Lower lobe of right lung (tissue), 2 donors: ENCODE data around the gene SPATA6L. TPM values are rescaled to one million over a fixed set of nuclear protein-coding genes. Genes with fewer than 3 reads are reported as not detected.

Experiments used
- ATAC-seq, 2 donors: fragments of 200-7000 bp; cut with Tn5 transposase; one replicate each; pipeline ENCODE4 v1.9.1; 2020 to 2022; ENCODE audit warnings: mild to moderate bottlenecking in 2 of 2, moderate library complexity in 2 of 2
- DNase-seq: peaks from one replicate; pipeline ENCODE4 v3.0.0-alpha.2; 2020
- H3K27ac ChIP-seq: fragments of 200-600 bp; one replicate; pipeline ENCODE4 v1.8.0; 2022
- H3K27me3 ChIP-seq: fragments of 200-600 bp; one replicate; pipeline ENCODE4 v1.8.0; 2022; ENCODE audit warnings: low read depth
- H3K36me3 ChIP-seq: fragments of 200-600 bp; one replicate; pipeline ENCODE4 v1.8.0; 2022; ENCODE audit warnings: mild to moderate bottlenecking
- H3K4me1 ChIP-seq: fragments of 200-600 bp; one replicate; pipeline ENCODE4 v1.8.0; 2022
- H3K4me3 ChIP-seq: fragments of 200-600 bp; one replicate; pipeline ENCODE4 v1.8.0; 2022; ENCODE audit warnings: mild to moderate bottlenecking
- H3K9me3 ChIP-seq: fragments of 200-600 bp; one replicate; pipeline ENCODE4 v1.8.0; 2022
- CTCF ChIP-seq: fragments of 200-600 bp; IDR thresholded peaks from one replicate; pipeline ENCODE4 v1.8.0; 2022; ENCODE audit warnings: antibody characterized with exemption, mild to moderate bottlenecking
- intact Hi-C: fragments of 100-400 bp; cut with DNase I; formaldehyde crosslinking; loops from one replicate; pipeline ENCODE4 v1.11.0; 2022
- total RNA-seq: library from RNA; stranded (reverse); fragmentation: NEBNext Ultra II Directional; extraction: Animal tissue kit (Norgen Biotek cat#: 25700); gene quantifications from one replicate; pipeline ENCODE4 v1.2.1, GENCODE V29; 2021
- donor health status: DM: no; HTN: yes; CAD: no; lungs with severe emphysema.

The SPATA6L gene
- total RNA-seq, 1 donor from 2014 or later: 16.3 TPM

DNA sequence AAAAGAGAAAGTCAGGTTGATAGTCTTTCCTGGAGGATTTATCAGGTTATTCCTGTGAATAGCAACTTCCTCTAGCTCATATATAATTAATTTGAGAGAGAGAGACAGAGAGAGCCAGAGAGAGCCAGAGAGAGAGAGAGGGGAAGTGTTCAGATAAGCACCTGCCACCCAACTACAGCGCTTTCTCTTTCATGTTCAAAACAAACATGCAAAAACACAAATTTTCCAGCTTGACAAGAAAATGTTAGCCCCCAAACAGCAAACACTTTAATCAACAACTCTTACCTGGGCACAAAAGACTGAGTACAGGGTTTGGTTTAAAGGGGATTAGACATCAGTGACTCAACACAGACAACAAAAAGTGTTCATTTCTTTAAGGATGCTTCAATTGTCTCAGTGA is 65.9 kb downstream of the SPATA6L start:
- intact Hi-C loops: no loop called here
- ATAC-seq (no peak), DNase-seq (no peak)
- H3K27me3 ChIP-seq: no peaks in the 10 kb centered on the region
- TF ChIP-seq CTCF: no peak
- peaks cover 14% of the 10 kb centered on the region for H3K36me3 ChIP-seq
- H3K9me3 ChIP-seq: no peaks in the 10 kb centered on the region
- no peak overlapping the region for H3K4me3 ChIP-seq
- no peak overlapping the region for H3K27ac ChIP-seq
- H3K4me1 ChIP-seq: no peaks in the 10 kb centered on the region

DNA sequence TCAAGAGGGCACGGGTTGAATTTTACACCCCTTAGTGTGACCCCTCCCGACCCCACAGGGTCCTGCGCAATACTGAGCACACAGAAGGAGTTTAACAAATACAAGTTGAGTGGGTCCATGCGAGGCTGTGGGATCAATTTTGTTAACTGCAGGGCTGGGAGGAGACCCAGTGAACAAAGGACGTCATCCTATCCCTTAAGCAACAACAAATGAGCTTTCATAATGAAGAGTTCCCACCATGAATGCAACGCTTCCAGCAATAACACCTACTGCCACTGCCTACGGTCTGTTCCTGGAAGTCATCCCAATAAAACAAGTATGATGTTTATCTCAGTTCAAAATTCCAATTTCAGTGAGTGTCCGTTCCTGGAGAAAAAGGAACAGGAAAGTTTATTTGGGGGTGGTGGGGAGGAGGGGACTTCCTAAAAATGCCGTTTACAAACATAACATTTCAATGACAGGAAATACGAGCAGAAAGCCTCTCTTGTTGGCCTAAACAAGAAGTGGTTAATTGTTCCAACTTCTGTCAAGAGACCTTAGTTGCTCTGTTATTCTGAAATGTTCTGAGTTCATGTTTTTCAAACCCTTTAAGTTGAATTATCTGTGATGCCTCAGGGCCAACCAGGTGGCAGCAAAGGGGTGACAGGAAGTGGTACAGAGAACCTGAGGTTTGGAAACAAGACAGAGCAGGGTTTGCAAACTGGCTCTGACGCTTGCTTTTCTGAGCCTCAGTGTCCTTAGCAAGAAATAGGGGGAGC is 69.9 kb downstream of the SPATA6L start:
- ATAC-seq (peak in 1 of 2 donors; percentile 22), DNase-seq (no peak)
- TF ChIP-seq CTCF: no peak
- Histone ChIP-seq H3K36me3 (no peaks in the 10 kb centered on the region), H3K9me3 (no peaks in the 10 kb centered on the region), H3K27ac (peak overlapping the region; percentile 28), H3K4me1 (peaks cover 5% of the 10 kb centered on the region), H3K27me3 (no peaks in the 10 kb centered on the region), H3K4me3 (no peak overlapping the region)
- intact Hi-C loops: no loop called here

DNA sequence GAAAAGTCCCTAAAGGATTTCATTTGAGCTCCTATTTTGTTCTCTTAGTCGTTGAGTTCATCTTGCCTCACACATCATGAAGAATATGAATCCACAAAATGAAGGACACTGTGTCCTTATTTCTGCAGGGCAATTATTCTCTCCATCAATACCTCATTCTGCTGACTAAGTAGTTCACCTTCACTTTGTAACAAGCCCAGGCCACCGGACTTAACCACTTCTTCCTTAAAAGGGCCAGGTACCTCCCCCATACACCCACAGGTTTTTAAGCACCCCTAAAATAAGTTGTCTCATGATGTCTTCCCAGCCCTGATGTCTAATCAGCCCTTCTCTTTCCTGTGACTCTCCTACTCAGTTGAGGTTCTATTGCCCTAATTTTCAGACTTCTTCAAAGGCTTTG is 71.3 kb downstream of the SPATA6L start:
- intact Hi-C loops: no loop called here
- TF ChIP-seq CTCF: no peak
- Histone ChIP-seq H3K27me3 (no peaks in the 10 kb centered on the region), H3K9me3 (no peaks in the 10 kb centered on the region), H3K4me1 (peaks cover 14% of the 10 kb centered on the region), H3K36me3 (no peaks in the 10 kb centered on the region), H3K4me3 (no peak overlapping the region), H3K27ac (no peak overlapping the region)
- DNase-seq: no peak
- ATAC-seq: no peak

DNA sequence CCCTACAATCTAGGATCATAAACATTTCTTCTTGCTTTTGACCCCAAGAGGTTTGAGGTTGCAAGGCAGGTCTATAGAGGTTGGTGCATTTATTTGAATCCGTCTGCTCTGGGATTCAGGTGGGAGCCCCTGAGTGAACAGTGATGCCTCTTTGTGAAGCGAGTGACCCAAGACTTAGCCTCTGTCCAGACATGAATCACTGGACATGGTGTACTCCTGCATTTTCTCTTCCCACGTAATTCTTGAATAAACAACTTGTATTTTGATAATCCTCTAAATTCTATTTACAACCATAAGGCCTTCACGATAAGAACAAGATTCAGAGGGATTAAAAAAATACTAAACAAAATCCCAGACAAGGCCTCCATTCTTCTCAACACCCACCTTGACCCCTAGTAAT is 71.7 kb downstream of the SPATA6L start:
- TF ChIP-seq CTCF: no peak
- Histone ChIP-seq H3K9me3 (no peaks in the 10 kb centered on the region), H3K36me3 (no peaks in the 10 kb centered on the region), H3K27ac (no peak overlapping the region), H3K4me3 (no peak overlapping the region), H3K4me1 (peaks cover 14% of the 10 kb centered on the region), H3K27me3 (no peaks in the 10 kb centered on the region)
- DNase-seq (no peak), ATAC-seq (no peak)
- intact Hi-C loops: no loop called here

DNA sequence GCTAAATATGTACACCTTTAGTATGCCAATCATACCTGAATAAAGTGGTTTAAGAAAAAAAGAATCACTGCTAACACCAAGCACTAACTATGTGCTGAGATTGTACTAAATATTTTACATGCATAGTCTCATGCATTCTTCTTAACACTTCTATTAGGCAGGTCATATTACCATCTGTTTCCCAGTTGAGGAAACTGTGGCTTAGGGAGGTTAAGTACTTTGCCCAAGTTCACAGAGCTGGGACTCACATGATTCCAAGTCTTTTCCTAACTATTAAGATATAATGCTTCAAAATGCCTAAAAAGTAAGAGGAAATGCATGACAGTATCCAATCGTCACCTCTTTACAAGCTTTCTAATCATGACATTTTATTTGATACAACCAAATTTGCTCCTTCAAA is 73.4 kb downstream of the SPATA6L start:
- intact Hi-C loops: no loop called here
- no peak for ATAC-seq
- Histone ChIP-seq H3K27me3 (no peaks in the 10 kb centered on the region), H3K36me3 (no peaks in the 10 kb centered on the region), H3K27ac (no peak overlapping the region), H3K9me3 (no peaks in the 10 kb centered on the region), H3K4me1 (peaks cover 14% of the 10 kb centered on the region), H3K4me3 (no peak overlapping the region)
- DNase-seq: no peak
- TF ChIP-seq CTCF: no peak
